Liver (tissue), 3 donors: ENCODE results near the gene CCNYL1.

Experiments used
- EGR1 ChIP-seq, 2 donors: IDR thresholded peaks; 2 replicates each; pipeline ENCODE4 v1.6.1; 2016 to 2018; ENCODE audit warnings: antibody characterized with exemption in 2 of 2, low read depth in 2 of 2
- FOXA1 ChIP-seq: IDR thresholded peaks from 2 replicates; pipeline ENCODE4 v1.6.1; 2016; ENCODE audit warnings: antibody characterized with exemption
- GABPA ChIP-seq, 2 donors: IDR thresholded peaks in 1 of 2; conservative IDR thresholded peaks in 1 of 2; 2 replicates each; pipeline ENCODE4 v1.6.1; 2016; ENCODE audit warnings: antibody characterized with exemption in 2 of 2, mild to moderate bottlenecking in 1 of 2, moderate library complexity in 1 of 2
- HNF4G ChIP-seq: IDR thresholded peaks from 2 replicates; pipeline ENCODE4 v1.6.1; 2016; ENCODE audit warnings: antibody characterized with exemption
- RXRA ChIP-seq, 2 donors: IDR thresholded peaks; 2 replicates each; pipeline ENCODE4 v1.6.1; 2017 to 2018; ENCODE audit warnings: antibody characterized with exemption in 2 of 2, mild to moderate bottlenecking in 1 of 2
- SP1 ChIP-seq: IDR thresholded peaks from 2 replicates; pipeline ENCODE4 v1.6.1; 2018; ENCODE audit warnings: antibody characterized with exemption, mild to moderate bottlenecking
- TAF1 ChIP-seq: conservative IDR thresholded peaks from 2 replicates; pipeline ENCODE4 v1.6.1; 2016; ENCODE audit warnings: antibody characterized with exemption, mild to moderate bottlenecking
- YY1 ChIP-seq: IDR thresholded peaks from 2 replicates; pipeline ENCODE4 v1.6.1; 2016; ENCODE audit warnings: antibody characterized with exemption, mild to moderate bottlenecking
- TF ChIP-seq, protein P1 (sequence below): fragments of 150-350 bp; IDR thresholded peaks from 2 replicates; pipeline ENCODE4 v1.5.1; 2017; ENCODE audit warnings: improper control_type of control experiment, low read depth, low read length; ENCODE audit not compliant: missing input control
- TF ChIP-seq, protein P2 (sequence below): IDR thresholded peaks from 2 replicates; pipeline ENCODE4 v1.6.1; 2016; ENCODE audit warnings: antibody characterized with exemption
- TF ChIP-seq, protein P3 (sequence below): IDR thresholded peaks from 2 replicates; pipeline ENCODE4 v1.6.1; 2016; ENCODE audit warnings: antibody characterized with exemption
- TF ChIP-seq, protein P4 (sequence below): IDR thresholded peaks from 2 replicates; pipeline ENCODE4 v1.6.1; 2016; ENCODE audit warnings: antibody characterized with exemption, mild to moderate bottlenecking
- TF ChIP-seq, protein P5 (sequence below): IDR thresholded peaks from 2 replicates; pipeline ENCODE4 v1.6.1; 2016; ENCODE audit warnings: antibody characterized with exemption
- donor health status: healthy.
- donor health status: healthy.

DNA sequence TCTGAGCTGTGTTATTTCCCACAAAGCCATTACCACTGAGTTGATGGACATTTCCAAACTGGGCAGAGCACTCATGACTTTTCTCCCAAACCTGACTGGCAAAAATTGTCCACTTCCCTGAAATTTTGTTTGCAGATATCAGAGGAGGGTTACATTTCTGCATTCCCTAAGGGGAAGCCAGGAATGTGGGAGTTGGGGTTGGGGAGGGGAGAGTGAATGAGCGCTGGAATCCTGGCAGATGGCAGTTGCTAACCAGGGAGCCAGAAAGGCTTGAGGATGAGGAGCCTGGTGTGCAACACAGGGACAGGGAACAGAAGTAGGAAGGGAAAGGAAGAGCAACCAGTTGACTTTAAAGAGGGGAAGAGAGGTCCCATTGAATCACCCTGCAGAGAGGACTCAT lies 14.0 kb upstream of the CCNYL1 start:
- TF ChIP-seq, protein P1, sequence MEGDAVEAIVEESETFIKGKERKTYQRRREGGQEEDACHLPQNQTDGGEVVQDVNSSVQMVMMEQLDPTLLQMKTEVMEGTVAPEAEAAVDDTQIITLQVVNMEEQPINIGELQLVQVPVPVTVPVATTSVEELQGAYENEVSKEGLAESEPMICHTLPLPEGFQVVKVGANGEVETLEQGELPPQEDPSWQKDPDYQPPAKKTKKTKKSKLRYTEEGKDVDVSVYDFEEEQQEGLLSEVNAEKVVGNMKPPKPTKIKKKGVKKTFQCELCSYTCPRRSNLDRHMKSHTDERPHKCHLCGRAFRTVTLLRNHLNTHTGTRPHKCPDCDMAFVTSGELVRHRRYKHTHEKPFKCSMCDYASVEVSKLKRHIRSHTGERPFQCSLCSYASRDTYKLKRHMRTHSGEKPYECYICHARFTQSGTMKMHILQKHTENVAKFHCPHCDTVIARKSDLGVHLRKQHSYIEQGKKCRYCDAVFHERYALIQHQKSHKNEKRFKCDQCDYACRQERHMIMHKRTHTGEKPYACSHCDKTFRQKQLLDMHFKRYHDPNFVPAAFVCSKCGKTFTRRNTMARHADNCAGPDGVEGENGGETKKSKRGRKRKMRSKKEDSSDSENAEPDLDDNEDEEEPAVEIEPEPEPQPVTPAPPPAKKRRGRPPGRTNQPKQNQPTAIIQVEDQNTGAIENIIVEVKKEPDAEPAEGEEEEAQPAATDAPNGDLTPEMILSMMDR = no peak
- TF ChIP-seq TAF1 = no peak
- no peak for TF ChIP-seq GABPA (IDR thresholded peaks at IDR 0.05 in 1 of 2, conservative IDR thresholded peaks at IDR 0.05 in 1 of 2)
- TF ChIP-seq SP1 = no peak
- TF ChIP-seq, protein P2, sequence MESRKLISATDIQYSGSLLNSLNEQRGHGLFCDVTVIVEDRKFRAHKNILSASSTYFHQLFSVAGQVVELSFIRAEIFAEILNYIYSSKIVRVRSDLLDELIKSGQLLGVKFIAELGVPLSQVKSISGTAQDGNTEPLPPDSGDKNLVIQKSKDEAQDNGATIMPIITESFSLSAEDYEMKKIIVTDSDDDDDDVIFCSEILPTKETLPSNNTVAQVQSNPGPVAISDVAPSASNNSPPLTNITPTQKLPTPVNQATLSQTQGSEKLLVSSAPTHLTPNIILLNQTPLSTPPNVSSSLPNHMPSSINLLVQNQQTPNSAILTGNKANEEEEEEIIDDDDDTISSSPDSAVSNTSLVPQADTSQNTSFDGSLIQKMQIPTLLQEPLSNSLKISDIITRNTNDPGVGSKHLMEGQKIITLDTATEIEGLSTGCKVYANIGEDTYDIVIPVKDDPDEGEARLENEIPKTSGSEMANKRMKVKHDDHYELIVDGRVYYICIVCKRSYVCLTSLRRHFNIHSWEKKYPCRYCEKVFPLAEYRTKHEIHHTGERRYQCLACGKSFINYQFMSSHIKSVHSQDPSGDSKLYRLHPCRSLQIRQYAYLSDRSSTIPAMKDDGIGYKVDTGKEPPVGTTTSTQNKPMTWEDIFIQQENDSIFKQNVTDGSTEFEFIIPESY = no peak
- TF ChIP-seq YY1 = no peak
- no peak for TF ChIP-seq RXRA (IDR thresholded peaks at IDR 0.05)
- TF ChIP-seq, protein P3, sequence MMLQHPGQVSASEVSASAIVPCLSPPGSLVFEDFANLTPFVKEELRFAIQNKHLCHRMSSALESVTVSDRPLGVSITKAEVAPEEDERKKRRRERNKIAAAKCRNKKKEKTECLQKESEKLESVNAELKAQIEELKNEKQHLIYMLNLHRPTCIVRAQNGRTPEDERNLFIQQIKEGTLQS = no peak
- TF ChIP-seq, protein P4, sequence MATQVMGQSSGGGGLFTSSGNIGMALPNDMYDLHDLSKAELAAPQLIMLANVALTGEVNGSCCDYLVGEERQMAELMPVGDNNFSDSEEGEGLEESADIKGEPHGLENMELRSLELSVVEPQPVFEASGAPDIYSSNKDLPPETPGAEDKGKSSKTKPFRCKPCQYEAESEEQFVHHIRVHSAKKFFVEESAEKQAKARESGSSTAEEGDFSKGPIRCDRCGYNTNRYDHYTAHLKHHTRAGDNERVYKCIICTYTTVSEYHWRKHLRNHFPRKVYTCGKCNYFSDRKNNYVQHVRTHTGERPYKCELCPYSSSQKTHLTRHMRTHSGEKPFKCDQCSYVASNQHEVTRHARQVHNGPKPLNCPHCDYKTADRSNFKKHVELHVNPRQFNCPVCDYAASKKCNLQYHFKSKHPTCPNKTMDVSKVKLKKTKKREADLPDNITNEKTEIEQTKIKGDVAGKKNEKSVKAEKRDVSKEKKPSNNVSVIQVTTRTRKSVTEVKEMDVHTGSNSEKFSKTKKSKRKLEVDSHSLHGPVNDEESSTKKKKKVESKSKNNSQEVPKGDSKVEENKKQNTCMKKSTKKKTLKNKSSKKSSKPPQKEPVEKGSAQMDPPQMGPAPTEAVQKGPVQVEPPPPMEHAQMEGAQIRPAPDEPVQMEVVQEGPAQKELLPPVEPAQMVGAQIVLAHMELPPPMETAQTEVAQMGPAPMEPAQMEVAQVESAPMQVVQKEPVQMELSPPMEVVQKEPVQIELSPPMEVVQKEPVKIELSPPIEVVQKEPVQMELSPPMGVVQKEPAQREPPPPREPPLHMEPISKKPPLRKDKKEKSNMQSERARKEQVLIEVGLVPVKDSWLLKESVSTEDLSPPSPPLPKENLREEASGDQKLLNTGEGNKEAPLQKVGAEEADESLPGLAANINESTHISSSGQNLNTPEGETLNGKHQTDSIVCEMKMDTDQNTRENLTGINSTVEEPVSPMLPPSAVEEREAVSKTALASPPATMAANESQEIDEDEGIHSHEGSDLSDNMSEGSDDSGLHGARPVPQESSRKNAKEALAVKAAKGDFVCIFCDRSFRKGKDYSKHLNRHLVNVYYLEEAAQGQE = no peak
- TF ChIP-seq EGR1 (IDR thresholded peaks at IDR 0.05; ENCODE audit: low read depth in 2 of 2) = no peak
- TF ChIP-seq, protein P5, sequence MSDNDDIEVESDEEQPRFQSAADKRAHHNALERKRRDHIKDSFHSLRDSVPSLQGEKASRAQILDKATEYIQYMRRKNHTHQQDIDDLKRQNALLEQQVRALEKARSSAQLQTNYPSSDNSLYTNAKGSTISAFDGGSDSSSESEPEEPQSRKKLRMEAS = no peak
- TF ChIP-seq HNF4G = no peak
- TF ChIP-seq FOXA1 = no peak
